ENCODE results near the gene SLC34A1.

- no peak for TF ChIP-seq REST (IDR thresholded peaks at IDR 0.05)
- no peak for TF ChIP-seq CTCF (IDR thresholded peaks at IDR 0.05; ENCODE audit: low read depth, low read length, missing input control)
- TF ChIP-seq GABPA (IDR thresholded peaks at IDR 0.05 in 1 of 2, conservative IDR thresholded peaks at IDR 0.05 in 1 of 2) = no peak
- no peak for TF ChIP-seq ATF3 (IDR thresholded peaks at IDR 0.05)
- TF ChIP-seq JUND (IDR thresholded peaks at IDR 0.05) = no peak
- TF ChIP-seq TAF1 (conservative IDR thresholded peaks at IDR 0.05) = no peak
These were observed 56.2 kb downstream of the SLC34A1 start for GRCh38 chr5:177440211-177440989.
